Common myeloid progenitor, CD34-positive (primary cell): Measurements from ENCODE around the gene SPNS3.

ENCODE experiments used
- CTCF ChIA-PET: fragments of 350-600 bp; sonication (Branson Sonifier 250); formaldehyde crosslinking; loops from one replicate; lab custom pipeline; 2021; ENCODE audit warnings: antibody characterized with exemption; lab: Charles Lee
- POLR2A ChIA-PET: fragments of 350-600 bp; sonication (Branson Sonifier 250); formaldehyde crosslinking; loops from one replicate; lab custom pipeline; 2021; ENCODE audit warnings: antibody characterized with exemption; lab: Charles Lee
- DNase-seq, 3 donors: peaks; one replicate each; pipeline versions ENCODE4 v3.0.0 to v3.0.0-alpha.2; 2013
- H3K27ac ChIP-seq, 2 experiments: 1 replicate in 1 of 2; 2 replicates in 1 of 2; pipeline ENCODE4 v1.7.0; 2013; ENCODE audit warnings: inconsistent platforms in 2 of 2, low read length in 2 of 2, mild to moderate bottlenecking in 2 of 2, low read depth in 1 of 2, moderate library complexity in 1 of 2; ENCODE audit not compliant: severe bottlenecking in 2 of 2, insufficient read depth in 1 of 2, poor library complexity in 1 of 2
- H3K27me3 ChIP-seq, 5 experiments: replicated peaks in 2 of 5; 1 replicate in 3 of 5; 2 replicates in 2 of 5; pipeline versions ENCODE4 v1.6.1 to v1.7.0; 2013; ENCODE audit warnings: low read length in 4 of 5, mild to moderate bottlenecking in 2 of 5, moderate library complexity in 2 of 5, inconsistent platforms in 1 of 5; ENCODE audit not compliant: insufficient read depth in 5 of 5, control insufficient read depth in 4 of 5
- H3K36me3 ChIP-seq, 4 experiments: 1 replicate in 2 of 4; 2 replicates in 2 of 4; pipeline versions ENCODE4 v1.6.1 to v1.7.0; 2013; ENCODE audit warnings: low read length in 3 of 4, control low read depth in 1 of 4, mild to moderate bottlenecking in 1 of 4; ENCODE audit not compliant: control insufficient read depth in 4 of 4, insufficient read depth in 4 of 4
- H3K4me1 ChIP-seq, 4 experiments: 1 replicate in 3 of 4; 2 replicates in 1 of 4; pipeline versions ENCODE4 v1.6.1 to v1.7.1; 2013; ENCODE audit warnings: low read length in 3 of 4, mild to moderate bottlenecking in 3 of 4, control low read depth in 1 of 4, inconsistent platforms in 1 of 4, moderate library complexity in 1 of 4; ENCODE audit not compliant: control insufficient read depth in 4 of 4, insufficient read depth in 4 of 4; ENCODE audit errors: control extremely low read depth in 1 of 4
- H3K4me3 ChIP-seq, 7 experiments: 1 replicate in 4 of 7; 2 replicates in 3 of 7; pipeline versions ENCODE4 v1.5.1 to v1.7.0; 2013; ENCODE audit warnings: mild to moderate bottlenecking in 7 of 7, low read length in 6 of 7, moderate library complexity in 6 of 7, inconsistent platforms in 2 of 7, low read depth in 2 of 7, control low read depth in 1 of 7; ENCODE audit not compliant: insufficient read depth in 4 of 7, control insufficient read depth in 1 of 7; ENCODE audit errors: extremely low read depth in 1 of 7
- H3K9me3 ChIP-seq, 5 experiments: 1 replicate in 4 of 5; 2 replicates in 1 of 5; pipeline versions ENCODE4 v1.6.1 to v1.7.1; 2013; ENCODE audit warnings: low read length in 4 of 5, mild to moderate bottlenecking in 2 of 5, inconsistent platforms in 1 of 5, low read depth in 1 of 5, moderate library complexity in 1 of 5; ENCODE audit not compliant: control insufficient read depth in 4 of 5, insufficient read depth in 2 of 5; ENCODE audit errors: control extremely low read depth in 1 of 5
- WGBS: methylation state at CpG from one replicate; pipeline ENCODE4 v1.1.5; 2013; ENCODE audit not compliant: insufficient coverage; 5-methylcytosine and 5-hydroxymethylcytosine counted together

SPNS3 gene

GRCh38 chr17:4425398-4425797, 8.3 kb upstream of the SPNS3 start:
- H3K4me3 ChIP-seq: no peak overlapping the region
- 91% methylated on average over 8 of the region's 10 CpGs for WGBS
- no peaks in the 10 kb centered on the region for H3K27me3 ChIP-seq
- no peak for DNase-seq
- H3K27ac ChIP-seq: no peak overlapping the region
- POLR2A ChIA-PET: interaction anchor here (0.7 kb wide), 2 partner anchors 61 to 91 kb away, joined by 3 to 4 read pairs; no protein-coding TSS in a partner anchor
- CTCF ChIA-PET: interaction anchor here (0.6 to 2.8 kb wide), 3 partner anchors 10 to 16 kb away, joined by 3 to 6 read pairs (median 3); no protein-coding TSS in a partner anchor
- H3K4me1 ChIP-seq: peaks cover 0 to 17% (median 8%) of the 10 kb centered on the region in 4 experiments
- H3K9me3 ChIP-seq: no peaks in the 10 kb centered on the region
- no peaks in the 10 kb centered on the region for H3K36me3 ChIP-seq

GRCh38 chr17:4426499-4427208, 7.1 kb upstream of the SPNS3 start:
- no peaks in the 10 kb centered on the region for H3K36me3 ChIP-seq
- H3K4me3 ChIP-seq: no peak overlapping the region
- H3K4me1 ChIP-seq: peaks cover 0 to 15% (median 8%) of the 10 kb centered on the region in 4 experiments
- DNase-seq: peak in 1 of 3 donors; percentile 21
- WGBS: 96% methylated on average over 4 of the region's 10 CpGs
- no peaks in the 10 kb centered on the region for H3K9me3 ChIP-seq
- POLR2A ChIA-PET: no interaction called here
- no peak overlapping the region for H3K27ac ChIP-seq
- no peaks in the 10 kb centered on the region for H3K27me3 ChIP-seq
- CTCF ChIA-PET: interaction anchor here (2.8 kb wide), 1 partner anchor 11 kb away, joined by 6 read pairs; no protein-coding TSS in a partner anchor

GRCh38 chr17:4427505-4427904, 6.2 kb upstream of the SPNS3 start:
- peaks cover 0 to 19% (median 8%) of the 10 kb centered on the region in 4 experiments for H3K4me1 ChIP-seq
- WGBS: 100% methylated on average over 6 of the region's 11 CpGs
- no peaks in the 10 kb centered on the region for H3K36me3 ChIP-seq
- H3K27me3 ChIP-seq: no peaks in the 10 kb centered on the region
- H3K9me3 ChIP-seq: no peaks in the 10 kb centered on the region
- DNase-seq: peak in 2 of 3 donors; percentile 43 to 46
- H3K27ac ChIP-seq: no peak overlapping the region
- ChIA-PET CTCF (interaction anchor here (1.0 to 2.8 kb wide), 2 partner anchors 10 to 12 kb away, joined by 3 to 6 read pairs; no protein-coding TSS in a partner anchor), POLR2A (no interaction called here)
- no peak overlapping the region for H3K4me3 ChIP-seq

GRCh38 chr17:4436381-4436780, 2.6 kb downstream of the SPNS3 start:
- ChIA-PET POLR2A (interaction anchor here (0.9 to 1.7 kb wide), 4 partner anchors 15 to 65 kb away, joined by 3 to 9 read pairs (median 4); no protein-coding TSS in a partner anchor), CTCF (interaction anchor here (1.0 to 1.6 kb wide), 7 partner anchors 11 to 65 kb away, joined by 3 to 4 read pairs (median 3); no protein-coding TSS in a partner anchor)
- WGBS: 100% methylated on average over 1 of the region's 4 CpGs
- Histone ChIP-seq H3K27ac (peak overlapping the region; percentile 77 to 79), H3K4me3 (peak overlapping the region in 4 of 7 experiments; percentile 20 to 48 (median 38)), H3K4me1 (peaks cover 4 to 80% (median 71%) of the 10 kb centered on the region in 4 experiments), H3K27me3 (no peaks in the 10 kb centered on the region), H3K9me3 (no peaks in the 10 kb centered on the region), H3K36me3 (peaks cover 0 to 30% (median 0%) of the 10 kb centered on the region in 4 experiments)
- DNase-seq: peak; percentile 64 to 86 (median 83)

- Histone ChIP-seq H3K36me3 (peaks cover 0 to 33% (median 0%) of the 10 kb centered on the region in 4 experiments), H3K27ac (peak overlapping the region; percentile 77 to 79), H3K4me3 (peak overlapping the region in 5 of 7 experiments; percentile 20 to 48 (median 31)), H3K27me3 (no peaks in the 10 kb centered on the region), H3K4me1 (peaks cover 4 to 80% (median 72%) of the 10 kb centered on the region in 4 experiments), H3K9me3 (no peaks in the 10 kb centered on the region)
- POLR2A ChIA-PET: interaction anchor here (0.7 to 1.7 kb wide), 6 partner anchors 16 to 64 kb away, joined by 3 to 9 read pairs (median 4); partner anchors contain the start of gene SPNS2
- peak; percentile 61 to 90 (median 90) for DNase-seq
- 13% methylated on average over 7 of the region's 7 CpGs for WGBS
- CTCF ChIA-PET: interaction anchor here (1.0 to 1.6 kb wide), 8 partner anchors 9 to 65 kb away, joined by 3 to 4 read pairs (median 3); no protein-coding TSS in a partner anchor
These were observed 3.1 kb downstream of the SPNS3 start for GRCh38 chr17:4436846-4437245.

- Histone ChIP-seq H3K36me3 (peaks cover 0 to 40% (median 0%) of the 10 kb centered on the region in 4 experiments), H3K4me1 (peaks cover 2 to 82% (median 68%) of the 10 kb centered on the region in 4 experiments), H3K9me3 (no peaks in the 10 kb centered on the region), H3K27me3 (no peaks in the 10 kb centered on the region), H3K4me3 (no peak overlapping the region), H3K27ac (peak overlapping the region in 1 of 2 experiments; percentile 25)
- ChIA-PET CTCF (interaction anchor here (1.3 kb wide), 1 partner anchor 11 kb away, joined by 3 read pairs; no protein-coding TSS in a partner anchor), POLR2A (no interaction called here)
- DNase-seq: no peak
- WGBS: 85% methylated on average over 14 of the region's 17 CpGs
These were observed 4.6 kb downstream of the SPNS3 start for GRCh38 chr17:4438162-4438944.
